PC-3 (cell line): ENCODE results near the gene ACAP1. TPM values are rescaled to one million over a fixed set of nuclear protein-coding genes. Genes with fewer than 3 reads are reported as not detected.

Experiments used
- ATAC-seq: fragments of 200-7000 bp; cut with Tn5 transposase; 2 replicates; pipeline ENCODE4 v1.9.1; 2020; ENCODE audit warnings: mild to moderate bottlenecking, moderate library complexity
- BruUV-seq: library from RNA; stranded (reverse); fragments of 400-500 nt; replicated peaks from 2 replicates; lab custom pipeline; 2021; lab: Mats Ljungman, UMichigan
- CTCF ChIA-PET: fragments of 300-600 bp; sonication (Branson Sonifier 250); formaldehyde crosslinking; loops from one replicate; lab custom pipeline; 2022; ENCODE audit warnings: antibody characterized with exemption; lab: Charles Lee
- POLR2A ChIA-PET: fragments of 300-600 bp; sonication (Branson Sonifier 250); formaldehyde crosslinking; loops from one replicate; lab custom pipeline; 2022; ENCODE audit warnings: antibody characterized with exemption; ENCODE audit not compliant: unreplicated experiment; lab: Charles Lee
- DNase-seq: peaks from one replicate; pipeline ENCODE4 v3.0.0-alpha.2; 2015
- H2AFZ ChIP-seq: fragments of 300-600 bp; sonication (generic); 2 replicates; pipeline ENCODE4 v1.6.0; 2016; ENCODE audit warnings: antibody characterized with exemption, low read length
- H3F3A ChIP-seq: fragments of 300-600 bp; sonication (generic); one replicate; pipeline ENCODE4 v1.6.0; 2017; ENCODE audit warnings: antibody characterized with exemption, low read length, control low read depth, mild to moderate bottlenecking; ENCODE audit not compliant: unreplicated experiment
- H3K27ac ChIP-seq: fragments of 300-600 bp; sonication (generic); 2 replicates; pipeline ENCODE4 v1.5.1; 2016; ENCODE audit warnings: mild to moderate bottlenecking, low read length
- H3K27me3 ChIP-seq: fragments of 300-600 bp; sonication (generic); 2 replicates; pipeline ENCODE4 v1.6.1; 2016; ENCODE audit warnings: low read length, mixed read lengths
- H3K36me3 ChIP-seq: fragments of 300-600 bp; sonication (generic); 2 replicates; pipeline ENCODE4 v1.6.1; 2016; ENCODE audit warnings: low read depth, mixed run types, low read length, mixed read lengths
- H3K4me1 ChIP-seq: fragments of 300-600 bp; sonication (generic); 2 replicates; pipeline ENCODE4 v1.5.1; 2016; ENCODE audit warnings: low read length; ENCODE audit not compliant: insufficient read depth
- H3K4me2 ChIP-seq: fragments of 300-600 bp; sonication (generic); 2 replicates; pipeline ENCODE4 v1.6.0; 2016; ENCODE audit warnings: low read length
- H3K4me3 ChIP-seq: fragments of 300-600 bp; sonication (generic); 2 replicates; pipeline ENCODE4 v1.5.1; 2016; ENCODE audit warnings: mild to moderate bottlenecking, low read length, mixed read lengths
- H3K79me2 ChIP-seq: fragments of 300-600 bp; sonication (generic); 2 replicates; pipeline ENCODE4 v1.6.1; 2017; ENCODE audit warnings: low read length, mixed read lengths
- H3K9ac ChIP-seq: fragments of 300-600 bp; sonication (generic); 2 replicates; pipeline ENCODE4 v1.6.0; 2016; ENCODE audit warnings: mild to moderate bottlenecking, low read length
- H3K9me2 ChIP-seq: fragments of 300-600 bp; sonication (generic); replicated peaks from 2 replicates; pipeline ENCODE4 v1.6.1; 2016; ENCODE audit warnings: mixed run types, low read length, mixed read lengths
- H3K9me3 ChIP-seq: fragments of 300-600 bp; sonication (generic); 2 replicates; pipeline ENCODE4 v1.6.1; 2016; ENCODE audit warnings: low read length, mixed read lengths
- H4K20me1 ChIP-seq: fragments of 300-600 bp; sonication (generic); 2 replicates; pipeline ENCODE4 v1.6.1; 2016; ENCODE audit warnings: low read length, mixed read lengths
- CTCF ChIP-seq: fragments of 300-600 bp; sonication (generic); conservative IDR thresholded peaks from 2 replicates; pipeline ENCODE4 v1.5.1; 2017; ENCODE audit warnings: antibody characterized with exemption, low read depth, mild to moderate bottlenecking, low read length
- EZH2 ChIP-seq: fragments of 300-600 bp; sonication (generic); IDR thresholded peaks from one replicate; pipeline ENCODE4 v1.6.1; 2017; ENCODE audit warnings: antibody characterized with exemption, mild to moderate bottlenecking, low read length; ENCODE audit not compliant: unreplicated experiment
- EZH2phosphoT487 ChIP-seq: fragments of 300-600 bp; sonication (generic); IDR thresholded peaks from 2 replicates; pipeline ENCODE4 v1.6.1; 2018; ENCODE audit warnings: mild to moderate bottlenecking, antibody characterized with exemption, low read length, borderline replicate concordance
- intact Hi-C: fragments of 100-400 bp; cut with micrococcal nuclease; formaldehyde crosslinking; loops from 2 replicates; pipeline ENCODE4 v1.9.0; 2023
- total RNA-seq: library from RNA; depleted of rRNA; stranded (reverse); fragments of >200 nt; gene quantifications from 2 replicates; pipeline ENCODE4 v1.2.3, GENCODE V29; 2014

Gene ACAP1
- total RNA-seq, 1 experiment from 2014 or later, result not detected

GRCh38 chr17:7290166-7290565, 46.2 kb upstream of the ACAP1 start:
- CTCF ChIA-PET, result no interaction called here
- no peaks in the 10 kb centered on the region for H3K9me2 ChIP-seq

GRCh38 chr17:7290685-7291084, 45.6 kb upstream of the ACAP1 start:
- ChIA-PET CTCF (no interaction called here), POLR2A (no interaction called here)
- Histone ChIP-seq H3K27me3 (no peaks in the 10 kb centered on the region), H3F3A (no peaks in the 10 kb centered on the region), H2AFZ (no peak overlapping the region), H3K4me1 (peaks cover 3% of the 10 kb centered on the region; the same call in 1 of the 2 replicates), H3K9ac (no peak overlapping the region), H3K36me3 (no peaks in the 10 kb centered on the region), H3K4me2 (no peak overlapping the region), H3K27ac (no peak overlapping the region), H3K4me3 (no peak overlapping the region), H4K20me1 (no peaks in the 10 kb centered on the region), H3K79me2 (no peaks in the 10 kb centered on the region), H3K9me3 (no peaks in the 10 kb centered on the region), H3K9me2 (no peaks in the 10 kb centered on the region)
- BruUV-seq, result no TSS peak
- TF ChIP-seq EZH2, result no peak
- TF ChIP-seq CTCF, result no peak
- intact Hi-C loops, result no loop called here
- DNase-seq (no peak), ATAC-seq (no peak)

More at GRCh38 chr17:7290166-7290565, 46.2 kb upstream of the ACAP1 start:
- Histone ChIP-seq H4K20me1 (no peaks in the 10 kb centered on the region), H3K9ac (no peak overlapping the region), H2AFZ (no peak overlapping the region), H3K27me3 (no peaks in the 10 kb centered on the region), H3F3A (no peaks in the 10 kb centered on the region), H3K79me2 (no peaks in the 10 kb centered on the region), H3K36me3 (no peaks in the 10 kb centered on the region), H3K4me1 (peaks cover 3% of the 10 kb centered on the region; the same call in 1 of the 2 replicates), H3K4me2 (no peak overlapping the region), H3K4me3 (no peak overlapping the region), H3K27ac (no peak overlapping the region), H3K9me3 (no peaks in the 10 kb centered on the region)
- no peak for ATAC-seq
- intact Hi-C loops, result no loop called here
- POLR2A ChIA-PET, result interaction anchor here (0.5 kb wide), 1 partner anchor 69 kb away, joined by 3 read pairs; no protein-coding TSS in a partner anchor
- DNase-seq, result no peak
- TF ChIP-seq CTCF (no peak), EZH2phosphoT487 (no peak), EZH2 (no peak)
- BruUV-seq, result no TSS peak

GRCh38 chr17:7292194-7292593, 44.1 kb upstream of the ACAP1 start:
- TF ChIP-seq CTCF (no peak), EZH2phosphoT487 (no peak), EZH2 (no peak)
- H3K4me1 ChIP-seq, result peaks cover 7% of the 10 kb centered on the region; the same call in 1 of the 2 replicates
- no peaks in the 10 kb centered on the region for H3K36me3 ChIP-seq
- H2AFZ ChIP-seq, result no peak overlapping the region
- no peaks in the 10 kb centered on the region for H3F3A ChIP-seq
- ATAC-seq (no peak), DNase-seq (no peak)
- no TSS peak for BruUV-seq
- ChIA-PET POLR2A (no interaction called here), CTCF (interaction anchor here (0.7 kb wide), 1 partner anchor 10 kb away, joined by 3 read pairs; no protein-coding TSS in a partner anchor)
- no peak overlapping the region for H3K9ac ChIP-seq
- H3K4me2 ChIP-seq, result no peak overlapping the region
- no peaks in the 10 kb centered on the region for H3K9me2 ChIP-seq
- H3K79me2 ChIP-seq, result no peaks in the 10 kb centered on the region
- H3K27ac ChIP-seq, result no peak overlapping the region
- no peak overlapping the region for H3K4me3 ChIP-seq
- no peaks in the 10 kb centered on the region for H3K9me3 ChIP-seq
- intact Hi-C loops, result no loop called here
- H3K27me3 ChIP-seq, result no peaks in the 10 kb centered on the region
- no peaks in the 10 kb centered on the region for H4K20me1 ChIP-seq
